ENCODE data around the gene KLK12. TPM values are rescaled to one million over a fixed set of nuclear protein-coding genes. Genes with fewer than 3 reads are reported as not detected.

KLK12 gene
- total and polyA plus RNA-seq, 2 donors (not counting 1 experiment from before 2014, with no cell fraction given): not detected

DNA sequence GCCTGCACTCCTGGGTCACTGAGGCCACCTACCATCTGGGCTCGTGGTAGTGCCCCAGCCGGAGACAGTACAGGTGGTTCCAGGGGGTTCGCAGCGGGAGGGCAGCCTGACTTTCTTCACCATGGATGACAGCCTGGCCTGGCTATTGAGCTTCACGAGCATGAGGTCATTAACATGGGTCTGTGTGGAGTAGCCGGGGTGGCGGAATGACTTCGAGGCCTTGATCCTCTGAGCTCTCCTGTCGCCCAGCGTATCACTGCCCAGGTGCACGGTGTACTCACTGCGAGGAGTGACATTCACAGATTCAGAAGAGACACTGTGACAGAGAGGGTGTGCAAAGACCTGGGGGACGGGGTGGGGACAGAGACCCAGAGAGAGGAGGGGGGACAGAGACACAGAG, 54.6 kb downstream of the KLK12 start:
- no peak for DNase-seq (ENCODE audit: low read depth in 2 of 2)
- H3K4me3 ChIP-seq (replicated peaks in 1 of 4; ENCODE audit: control extremely low read depth in 1 of 4, insufficient read depth in 1 of 4, low read depth in 3 of 4, low read length in 4 of 4): no peak overlapping the region
- no peak overlapping the region for H3K4me2 ChIP-seq (ENCODE audit: extremely low read depth, insufficient read depth, low read length)
- H3K27me3 ChIP-seq (ENCODE audit: control insufficient read depth, insufficient read depth, low read length): no peaks in the 10 kb centered on the region
- H3K79me2 ChIP-seq (ENCODE audit: control insufficient read depth, insufficient read depth, low read length): no peaks in the 10 kb centered on the region
- no peaks in the 10 kb centered on the region for H3K9me3 ChIP-seq (ENCODE audit: control insufficient read depth, insufficient read depth, low read depth, low read length)
- no peak overlapping the region for H3K9ac ChIP-seq (ENCODE audit: insufficient read depth, low read length)
- no peak overlapping the region for H3K27ac ChIP-seq (ENCODE audit: insufficient read depth, low read length)
- no peaks in the 10 kb centered on the region for H3K4me1 ChIP-seq (ENCODE audit: control insufficient read depth, extremely low read depth, insufficient read depth, low read length)
- H3K36me3 ChIP-seq (ENCODE audit: control insufficient read depth, insufficient read depth, low read length): no peaks in the 10 kb centered on the region
- no peak overlapping the region for H2AFZ ChIP-seq (ENCODE audit: low read length)
- no peaks in the 10 kb centered on the region for H4K20me1 ChIP-seq (ENCODE audit: control insufficient read depth, extremely low read depth, insufficient read depth, low read length)
- no peak for TF ChIP-seq EZH2 (IDR thresholded peaks at IDR 0.05; ENCODE audit: low read length, missing control alignments)
- TF ChIP-seq, protein P1, sequence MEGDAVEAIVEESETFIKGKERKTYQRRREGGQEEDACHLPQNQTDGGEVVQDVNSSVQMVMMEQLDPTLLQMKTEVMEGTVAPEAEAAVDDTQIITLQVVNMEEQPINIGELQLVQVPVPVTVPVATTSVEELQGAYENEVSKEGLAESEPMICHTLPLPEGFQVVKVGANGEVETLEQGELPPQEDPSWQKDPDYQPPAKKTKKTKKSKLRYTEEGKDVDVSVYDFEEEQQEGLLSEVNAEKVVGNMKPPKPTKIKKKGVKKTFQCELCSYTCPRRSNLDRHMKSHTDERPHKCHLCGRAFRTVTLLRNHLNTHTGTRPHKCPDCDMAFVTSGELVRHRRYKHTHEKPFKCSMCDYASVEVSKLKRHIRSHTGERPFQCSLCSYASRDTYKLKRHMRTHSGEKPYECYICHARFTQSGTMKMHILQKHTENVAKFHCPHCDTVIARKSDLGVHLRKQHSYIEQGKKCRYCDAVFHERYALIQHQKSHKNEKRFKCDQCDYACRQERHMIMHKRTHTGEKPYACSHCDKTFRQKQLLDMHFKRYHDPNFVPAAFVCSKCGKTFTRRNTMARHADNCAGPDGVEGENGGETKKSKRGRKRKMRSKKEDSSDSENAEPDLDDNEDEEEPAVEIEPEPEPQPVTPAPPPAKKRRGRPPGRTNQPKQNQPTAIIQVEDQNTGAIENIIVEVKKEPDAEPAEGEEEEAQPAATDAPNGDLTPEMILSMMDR (conservative IDR thresholded peaks at IDR 0.05 in 1 of 2, IDR thresholded peaks at IDR 0.05 in 1 of 2; ENCODE audit: low read depth in 1 of 2, low read length in 2 of 2): no peak

DNA sequence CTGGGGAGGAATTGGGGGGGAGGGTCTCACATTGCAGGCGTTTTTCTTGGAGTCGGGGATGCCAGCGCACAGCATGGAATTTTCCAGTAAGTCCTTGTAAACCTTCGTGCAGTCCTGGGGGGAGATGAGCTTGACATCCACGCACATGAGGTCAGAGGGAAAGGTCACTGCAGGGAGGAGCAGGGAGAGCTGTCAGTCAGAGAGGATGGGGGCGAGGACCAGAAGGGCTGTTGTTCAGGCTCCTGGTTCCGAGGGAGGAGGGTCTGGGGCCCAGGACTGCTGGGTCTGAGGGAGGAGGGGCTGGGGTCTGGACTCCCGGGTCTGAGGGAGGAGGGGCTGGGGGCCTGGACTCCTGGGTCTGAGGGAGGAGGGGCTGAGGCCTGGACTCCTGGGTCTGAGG, 55.0 kb downstream of the KLK12 start:
- no peak overlapping the region for H3K9ac ChIP-seq (ENCODE audit: insufficient read depth, low read length)
- no peaks in the 10 kb centered on the region for H3K4me1 ChIP-seq (ENCODE audit: control insufficient read depth, extremely low read depth, insufficient read depth, low read length)
- no peaks in the 10 kb centered on the region for H4K20me1 ChIP-seq (ENCODE audit: control insufficient read depth, extremely low read depth, insufficient read depth, low read length)
- no peak overlapping the region for H3K4me3 ChIP-seq (replicated peaks in 1 of 4; ENCODE audit: control extremely low read depth in 1 of 4, insufficient read depth in 1 of 4, low read depth in 3 of 4, low read length in 4 of 4)
- no peaks in the 10 kb centered on the region for H3K27me3 ChIP-seq (ENCODE audit: control insufficient read depth, insufficient read depth, low read length)
- H3K9me3 ChIP-seq (ENCODE audit: control insufficient read depth, insufficient read depth, low read depth, low read length): no peaks in the 10 kb centered on the region
- no peak overlapping the region for H3K4me2 ChIP-seq (ENCODE audit: extremely low read depth, insufficient read depth, low read length)
- no peak overlapping the region for H3K27ac ChIP-seq (ENCODE audit: insufficient read depth, low read length)
- no peak for TF ChIP-seq EZH2 (IDR thresholded peaks at IDR 0.05; ENCODE audit: low read length, missing control alignments)
- TF ChIP-seq, protein P1 (conservative IDR thresholded peaks at IDR 0.05 in 1 of 2, IDR thresholded peaks at IDR 0.05 in 1 of 2; ENCODE audit: low read depth in 1 of 2, low read length in 2 of 2): no peak
- DNase-seq (ENCODE audit: low read depth in 2 of 2): no peak
- H3K79me2 ChIP-seq (ENCODE audit: control insufficient read depth, insufficient read depth, low read length): no peaks in the 10 kb centered on the region
- H2AFZ ChIP-seq (ENCODE audit: low read length): no peak overlapping the region
- no peaks in the 10 kb centered on the region for H3K36me3 ChIP-seq (ENCODE audit: control insufficient read depth, insufficient read depth, low read length)

Other genes starting within 250 kb of the KLK12 start
- not detected in 2 replicates for gene ACP4, start 244.6 kb downstream of the KLK12 start, total RNA-seq
- not detected in 2 replicates for gene ACP4, start 244.6 kb downstream of the KLK12 start, polyA plus RNA-seq
- not detected in 2 replicates for gene KLK1, start 211.2 kb downstream of the KLK12 start, total RNA-seq
- gene KLK1, start 211.2 kb downstream of the KLK12 start, polyA plus RNA-seq: not detected in 2 replicates
- not detected in 2 replicates for gene KLK15, start 201.4 kb downstream of the KLK12 start, total RNA-seq
- gene KLK15, start 201.4 kb downstream of the KLK12 start, polyA plus RNA-seq: not detected in 2 replicates
- not detected in 2 replicates for gene KLK3, start 180.1 kb downstream of the KLK12 start, total RNA-seq
- not detected in 2 replicates for gene KLK3, start 180.1 kb downstream of the KLK12 start, polyA plus RNA-seq
- gene KLK2, start 161.6 kb downstream of the KLK12 start, total RNA-seq: not detected in 2 replicates
- gene KLK2, start 161.6 kb downstream of the KLK12 start, polyA plus RNA-seq: not detected in 2 replicates
- gene KLK4, start 123.6 kb downstream of the KLK12 start, total RNA-seq: not detected in 2 replicates
- not detected in 2 replicates for gene KLK4, start 123.6 kb downstream of the KLK12 start, polyA plus RNA-seq
- not detected in 2 replicates for gene KLK5, start 82.0 kb downstream of the KLK12 start, total RNA-seq
- gene KLK5, start 82.0 kb downstream of the KLK12 start, polyA plus RNA-seq: 0.10 TPM in 1 of 2 replicates, not detected in the other
- gene KLK6, start 65.4 kb downstream of the KLK12 start, total RNA-seq: not detected in 2 replicates
- gene KLK6, start 65.4 kb downstream of the KLK12 start, polyA plus RNA-seq: not detected in 2 replicates
- not detected in 2 replicates for gene KLK7, start 51.1 kb downstream of the KLK12 start, total RNA-seq
- gene KLK7, start 51.1 kb downstream of the KLK12 start, polyA plus RNA-seq: not detected in 2 replicates
- not detected in 2 replicates for gene KLK8, start 33.4 kb downstream of the KLK12 start, total RNA-seq
- gene KLK8, start 33.4 kb downstream of the KLK12 start, polyA plus RNA-seq: not detected in 2 replicates
- not detected in 2 replicates for gene KLK10, start 15.3 kb downstream of the KLK12 start, total RNA-seq
- 0.03 TPM in 1 of 2 replicates, not detected in the other for gene KLK10, start 15.3 kb downstream of the KLK12 start, polyA plus RNA-seq
- not detected in 2 replicates for gene KLK11, start 8.4 kb downstream of the KLK12 start, total RNA-seq
- not detected in 2 replicates for gene KLK11, start 8.4 kb downstream of the KLK12 start, polyA plus RNA-seq
- gene KLK13, start 30.1 kb upstream of the KLK12 start, total RNA-seq: not detected in 2 replicates
- not detected in 2 replicates for gene KLK13, start 30.1 kb upstream of the KLK12 start, polyA plus RNA-seq
- gene KLK14, start 47.9 kb upstream of the KLK12 start, total RNA-seq: not detected in 2 replicates
- not detected in 2 replicates for gene KLK14, start 47.9 kb upstream of the KLK12 start, polyA plus RNA-seq
- 6.9 and 8.1 TPM in 2 replicates for gene CTU1, start 73.4 kb upstream of the KLK12 start, total RNA-seq
- gene CTU1, start 73.4 kb upstream of the KLK12 start, polyA plus RNA-seq: 0.98 and 1.2 TPM in 2 replicates
- gene SIGLEC9, start 89.9 kb upstream of the KLK12 start, total RNA-seq: not detected in 2 replicates
- not detected in 2 replicates for gene SIGLEC9, start 89.9 kb upstream of the KLK12 start, polyA plus RNA-seq
- not detected in 2 replicates for gene SIGLEC7, start 107.3 kb upstream of the KLK12 start, total RNA-seq
- gene SIGLEC7, start 107.3 kb upstream of the KLK12 start, polyA plus RNA-seq: not detected in 2 replicates
- not detected in 2 replicates for gene CD33, start 190.1 kb upstream of the KLK12 start, total RNA-seq
- not detected in 2 replicates for gene CD33, start 190.1 kb upstream of the KLK12 start, polyA plus RNA-seq
- not detected in 2 replicates for gene SIGLECL1, start 216.1 kb upstream of the KLK12 start, total RNA-seq
- not detected in 2 replicates for gene SIGLECL1, start 216.1 kb upstream of the KLK12 start, polyA plus RNA-seq

Measured in fibroblast of lung (primary cell).